Measurements from ENCODE around the gene CNTNAP2. TPM values are rescaled to one million over a fixed set of nuclear protein-coding genes. Genes with fewer than 3 reads are reported as not detected.
A peak's percentile ranks its signal among the peaks of the same experiment; 100 is the strongest.

Gene CNTNAP2
- total RNA-seq, 2 experiments from 2014 or later: 0.28 TPM; not detected in 1

DNA sequence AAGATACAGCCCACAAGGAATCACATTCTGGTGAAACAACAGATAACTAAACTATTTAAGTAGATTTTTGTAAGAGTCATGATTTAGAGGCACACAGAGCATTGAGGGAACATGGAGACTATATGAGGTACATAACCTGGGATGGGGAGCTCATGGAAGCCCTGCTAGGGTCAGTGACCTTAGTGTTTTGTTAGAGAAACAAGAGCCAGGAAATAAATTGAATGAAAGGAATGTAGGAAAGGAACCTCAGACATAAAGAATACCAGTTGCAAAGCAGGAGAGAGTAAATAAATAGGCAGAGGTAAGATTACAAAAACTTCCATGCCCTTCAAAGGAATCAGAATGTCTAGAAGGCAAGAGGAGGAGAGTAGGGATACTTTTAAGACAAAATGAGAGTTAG, 1076.9 kb downstream of the CNTNAP2 start:
- intact Hi-C loops (cut with micrococcal nuclease; ENCODE audit: unreplicated experiment): no loop called here
- H2AFZ ChIP-seq (ENCODE audit: low read length): no peak overlapping the region
- H3K27ac ChIP-seq (ENCODE audit: low read depth, low read length, poor library complexity, severe bottlenecking): no peak overlapping the region
- no peaks in the 10 kb centered on the region for H3K9me3 ChIP-seq (ENCODE audit: low read length)
- POLR2A ChIA-PET: interaction anchor here (1.1 kb wide), 1 partner anchor 10 kb away, joined by 4 read pairs; no protein-coding TSS in a partner anchor
- no peak for DNase-seq (ENCODE audit: low spot score)
- H3K36me3 ChIP-seq (ENCODE audit: insufficient read depth, low read length): no peaks in the 10 kb centered on the region
- no peaks in the 10 kb centered on the region for H4K20me1 ChIP-seq (ENCODE audit: insufficient read depth, low read length)
- no peak overlapping the region for H3K4me2 ChIP-seq (ENCODE audit: low read length)
- no peak for TF ChIP-seq EZH2phosphoT487 (IDR thresholded peaks at IDR 0.05; ENCODE audit: borderline replicate concordance, low read depth, low read length)
- TF ChIP-seq, protein P1, sequence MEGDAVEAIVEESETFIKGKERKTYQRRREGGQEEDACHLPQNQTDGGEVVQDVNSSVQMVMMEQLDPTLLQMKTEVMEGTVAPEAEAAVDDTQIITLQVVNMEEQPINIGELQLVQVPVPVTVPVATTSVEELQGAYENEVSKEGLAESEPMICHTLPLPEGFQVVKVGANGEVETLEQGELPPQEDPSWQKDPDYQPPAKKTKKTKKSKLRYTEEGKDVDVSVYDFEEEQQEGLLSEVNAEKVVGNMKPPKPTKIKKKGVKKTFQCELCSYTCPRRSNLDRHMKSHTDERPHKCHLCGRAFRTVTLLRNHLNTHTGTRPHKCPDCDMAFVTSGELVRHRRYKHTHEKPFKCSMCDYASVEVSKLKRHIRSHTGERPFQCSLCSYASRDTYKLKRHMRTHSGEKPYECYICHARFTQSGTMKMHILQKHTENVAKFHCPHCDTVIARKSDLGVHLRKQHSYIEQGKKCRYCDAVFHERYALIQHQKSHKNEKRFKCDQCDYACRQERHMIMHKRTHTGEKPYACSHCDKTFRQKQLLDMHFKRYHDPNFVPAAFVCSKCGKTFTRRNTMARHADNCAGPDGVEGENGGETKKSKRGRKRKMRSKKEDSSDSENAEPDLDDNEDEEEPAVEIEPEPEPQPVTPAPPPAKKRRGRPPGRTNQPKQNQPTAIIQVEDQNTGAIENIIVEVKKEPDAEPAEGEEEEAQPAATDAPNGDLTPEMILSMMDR (conservative IDR thresholded peaks at IDR 0.05; ENCODE audit: low read length): no peak
- H3K4me1 ChIP-seq (ENCODE audit: insufficient read depth, low read length, poor library complexity, severe bottlenecking): no peaks in the 10 kb centered on the region
- no peak overlapping the region for H3K4me3 ChIP-seq (ENCODE audit: low read depth, low read length, poor library complexity, severe bottlenecking)
- CTCF ChIA-PET (ENCODE audit: unreplicated experiment): no interaction called here
- BruUV-seq (replicated peaks): no TSS peak
- H3K9me2 ChIP-seq (ENCODE audit: insufficient read depth, low read length): no peaks in the 10 kb centered on the region
- no peaks in the 10 kb centered on the region for H3K79me2 ChIP-seq (ENCODE audit: insufficient read depth, low read depth, low read length)

DNA sequence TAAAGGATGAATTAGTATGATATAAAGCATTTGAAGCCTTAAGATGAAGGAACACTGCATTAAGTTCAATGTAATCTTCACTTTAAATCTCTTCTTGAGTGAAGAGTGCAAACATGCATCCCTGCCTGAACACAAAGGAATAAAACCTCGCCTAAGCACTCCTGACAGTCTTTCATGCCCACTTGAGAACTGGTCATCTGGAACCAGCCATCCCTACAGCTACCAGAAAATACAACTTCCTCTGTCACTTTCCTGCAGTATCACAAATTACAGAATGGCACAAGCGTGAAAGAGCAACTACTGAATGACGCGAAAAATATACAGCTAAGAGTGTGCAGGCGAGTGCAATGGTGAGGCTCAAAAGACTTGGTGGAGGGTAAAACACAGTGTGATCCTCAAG, 1079.9 kb downstream of the CNTNAP2 start:
- H3K4me1 ChIP-seq (ENCODE audit: insufficient read depth, low read length, poor library complexity, severe bottlenecking): no peaks in the 10 kb centered on the region
- no peaks in the 10 kb centered on the region for H3K9me2 ChIP-seq (ENCODE audit: insufficient read depth, low read length)
- POLR2A ChIA-PET: no interaction called here
- H3K27ac ChIP-seq (ENCODE audit: low read depth, low read length, poor library complexity, severe bottlenecking): no peak overlapping the region
- H3K79me2 ChIP-seq (ENCODE audit: insufficient read depth, low read depth, low read length): no peaks in the 10 kb centered on the region
- intact Hi-C loops (cut with micrococcal nuclease; ENCODE audit: unreplicated experiment): no loop called here
- CTCF ChIA-PET (ENCODE audit: unreplicated experiment): no interaction called here
- H3K4me2 ChIP-seq (ENCODE audit: low read length): no peak overlapping the region
- H3K9me3 ChIP-seq (ENCODE audit: low read length): no peaks in the 10 kb centered on the region
- H3K4me3 ChIP-seq (ENCODE audit: low read depth, low read length, poor library complexity, severe bottlenecking): no peak overlapping the region
- no peaks in the 10 kb centered on the region for H3K36me3 ChIP-seq (ENCODE audit: insufficient read depth, low read length)
- H2AFZ ChIP-seq (ENCODE audit: low read length): no peak overlapping the region
- TF ChIP-seq, protein P1 (conservative IDR thresholded peaks at IDR 0.05; ENCODE audit: low read length): no peak
- TF ChIP-seq EZH2phosphoT487 (IDR thresholded peaks at IDR 0.05; ENCODE audit: borderline replicate concordance, low read depth, low read length): no peak
- H4K20me1 ChIP-seq (ENCODE audit: insufficient read depth, low read length): no peaks in the 10 kb centered on the region
- BruUV-seq (replicated peaks): no TSS peak
- no peak for DNase-seq (ENCODE audit: low spot score)

DNA sequence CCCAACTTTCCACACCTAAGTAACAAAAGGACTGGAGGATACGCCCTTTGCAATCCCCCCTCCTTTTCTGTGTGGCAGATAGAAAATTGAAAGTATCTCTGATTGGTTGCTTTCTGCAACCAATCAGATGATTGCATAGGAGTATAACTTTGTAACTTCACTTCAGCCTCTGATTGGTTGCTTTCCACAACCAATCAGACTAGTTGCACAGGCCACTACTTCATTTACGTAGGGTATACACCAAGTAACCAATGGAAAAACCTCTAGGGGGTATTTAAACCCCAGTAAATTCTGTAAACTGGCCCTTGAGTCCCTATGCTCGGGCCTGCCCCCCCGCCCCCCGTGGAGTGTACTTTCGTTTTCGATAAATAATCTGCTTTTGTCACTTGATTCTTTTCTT, 1080.4 kb downstream of the CNTNAP2 start:
- Histone ChIP-seq H3K27ac (ENCODE audit: low read depth, low read length, poor library complexity, severe bottlenecking) (no peak overlapping the region), H4K20me1 (ENCODE audit: insufficient read depth, low read length) (no peaks in the 10 kb centered on the region), H2AFZ (ENCODE audit: low read length) (no peak overlapping the region), H3K4me3 (ENCODE audit: low read depth, low read length, poor library complexity, severe bottlenecking) (no peak overlapping the region), H3K4me1 (ENCODE audit: insufficient read depth, low read length, poor library complexity, severe bottlenecking) (no peaks in the 10 kb centered on the region), H3K4me2 (ENCODE audit: low read length) (peak overlapping the region; percentile 11; the same call in 1 of the 2 replicates), H3K9me2 (ENCODE audit: insufficient read depth, low read length) (no peaks in the 10 kb centered on the region), H3K9me3 (ENCODE audit: low read length) (no peaks in the 10 kb centered on the region), H3K36me3 (ENCODE audit: insufficient read depth, low read length) (no peaks in the 10 kb centered on the region), H3K79me2 (ENCODE audit: insufficient read depth, low read depth, low read length) (no peaks in the 10 kb centered on the region)
- intact Hi-C loops (cut with micrococcal nuclease; ENCODE audit: unreplicated experiment): no loop called here
- ChIA-PET POLR2A (interaction anchor here (0.7 kb wide), 2 partner anchors 11 to 14 kb away, joined by 3 read pairs; no protein-coding TSS in a partner anchor), CTCF (ENCODE audit: unreplicated experiment) (no interaction called here)
- DNase-seq (ENCODE audit: low spot score): no peak
- TF ChIP-seq, protein P1 (conservative IDR thresholded peaks at IDR 0.05; ENCODE audit: low read length): no peak
- TF ChIP-seq EZH2phosphoT487 (IDR thresholded peaks at IDR 0.05; ENCODE audit: borderline replicate concordance, low read depth, low read length): no peak
- BruUV-seq (replicated peaks): no TSS peak
